HCT116 (cell line): ENCODE data around the gene TCF7L2. TPM values are rescaled to one million over a fixed set of nuclear protein-coding genes. Genes with fewer than 3 reads are reported as not detected.
A peak's percentile ranks its signal among the peaks of the same experiment; 100 is the strongest.

ENCODE experiments used
- ATAC-seq: fragments of 200-7000 bp; cut with Tn5 transposase; 2 replicates; pipeline ENCODE4 v1.9.1; 2020; ENCODE audit warnings: mild to moderate bottlenecking, moderate library complexity
- BruUV-seq: library from RNA; stranded (reverse); fragments of 400-500 nt; replicated peaks from 2 replicates; lab custom pipeline; 2021; lab: Mats Ljungman, UMichigan
- CTCF ChIA-PET: fragments of 300-600 bp; sonication (Branson Sonifier 250); formaldehyde crosslinking; loops from one replicate; lab custom pipeline; 2021; ENCODE audit warnings: antibody characterized with exemption; lab: Charles Lee
- POLR2A ChIA-PET: fragments of 300-600, 350-600 bp; sonication (Branson Sonifier 250); formaldehyde crosslinking; loops from one replicate; lab custom pipeline; 2021; ENCODE audit warnings: antibody characterized with exemption; lab: Charles Lee
- RAD21 ChIA-PET, 2 experiments: fragments of 300-600 bp; sonication (Branson Sonifier 250); formaldehyde crosslinking; loops; one replicate each; lab custom pipeline; 2023; ENCODE audit warnings: low total read pairs in 2 of 2; ENCODE audit not compliant: uncharacterized antibody in 2 of 2, unreplicated experiment in 2 of 2, low non-redundant PET in 1 of 2; lab: Charles Lee
- DNase-seq: peaks from one replicate; pipeline ENCODE4 v3.0.0-alpha.2; 2010; ENCODE audit warnings: low read depth, low spot score
- H2AFZ ChIP-seq: fragments of 200-600 bp; shearing (Covaris generic), sonication (generic); 2 replicates; pipeline ENCODE4 v1.6.1; 2017; ENCODE audit warnings: low read depth, mixed run types, mixed read lengths, antibody characterized with exemption, low read length; ENCODE audit not compliant: poor library complexity, severe bottlenecking
- H3K27ac ChIP-seq: 2 replicates; pipeline ENCODE4 v1.5.1; 2012; ENCODE audit warnings: low read depth, low read length
- H3K27me3 ChIP-seq: fragments of 200-600 bp; sonication (generic); 2 replicates; pipeline ENCODE4 v1.6.1; 2016; ENCODE audit warnings: mixed run types, low read length, mixed read lengths; ENCODE audit not compliant: insufficient read depth
- H3K36me3 ChIP-seq, 2 experiments: fragments of 200-500 bp in 1 of 2; fragments of 200-600 bp in 1 of 2; sonication (Bioruptor generic) in 1 of 2; sonication (generic) in 1 of 2; 2 replicates each; pipeline versions ENCODE4 v1.5.1 to v1.6.1; 2014 to 2016; ENCODE audit warnings: low read length in 2 of 2, inconsistent platforms in 1 of 2, mixed read lengths in 1 of 2, mixed run types in 1 of 2; ENCODE audit not compliant: insufficient read depth in 2 of 2, control insufficient read depth in 1 of 2
- H3K4me1 ChIP-seq, 2 experiments: fragments of 200-600 bp in 1 of 2; sonication (generic) in 1 of 2; 2 replicates each; pipeline versions ENCODE4 v1.5.1 to v1.6.1; 2012 to 2017; ENCODE audit warnings: low read length in 2 of 2, inconsistent platforms in 1 of 2, mild to moderate bottlenecking in 1 of 2, mixed read lengths in 1 of 2, mixed run types in 1 of 2, moderate library complexity in 1 of 2; ENCODE audit not compliant: insufficient read depth in 2 of 2, control insufficient read depth in 1 of 2
- H3K4me2 ChIP-seq: fragments of 200-600 bp; sonication (generic); 2 replicates; pipeline ENCODE4 v1.6.1; 2017; ENCODE audit warnings: mixed run types, low read length, mixed read lengths
- H3K4me3 ChIP-seq, 2 experiments: fragments of 200-600 bp in 1 of 2; sonication (generic) in 1 of 2; replicated peaks in 1 of 2; 2 replicates each; pipeline ENCODE4 v1.5.1; 2011 to 2016; ENCODE audit warnings: low read length in 2 of 2, control low read depth in 1 of 2, low read depth in 1 of 2, mild to moderate bottlenecking in 1 of 2, mixed read lengths in 1 of 2, mixed run types in 1 of 2
- H3K79me2 ChIP-seq: fragments of 200-600 bp; sonication (generic); 2 replicates; pipeline ENCODE4 v1.6.1; 2017; ENCODE audit warnings: mild to moderate bottlenecking, mixed run types, low read length, moderate library complexity, mixed read lengths; ENCODE audit not compliant: insufficient read depth
- H3K9ac ChIP-seq: fragments of 200-600 bp; sonication (generic); 2 replicates; pipeline ENCODE4 v1.6.1; 2016; ENCODE audit warnings: low read length, mixed read lengths
- H3K9me2 ChIP-seq: fragments of 200-600 bp; sonication (generic), shearing (Covaris generic); 2 replicates; pipeline ENCODE4 v1.6.1; 2017; ENCODE audit warnings: mixed run types, mild to moderate bottlenecking, moderate library complexity; ENCODE audit not compliant: insufficient read depth
- H3K9me3 ChIP-seq, 2 experiments: fragments of 200-500 bp in 1 of 2; fragments of 200-600 bp in 1 of 2; sonication (Bioruptor generic) in 1 of 2; sonication (generic) in 1 of 2; 2 replicates each; pipeline ENCODE4 v1.6.1; 2014 to 2017; ENCODE audit warnings: low read length in 2 of 2, mixed read lengths in 2 of 2, inconsistent platforms in 1 of 2, low read depth in 1 of 2, mild to moderate bottlenecking in 1 of 2, mixed run types in 1 of 2, moderate library complexity in 1 of 2; ENCODE audit not compliant: control insufficient read depth in 1 of 2, insufficient read depth in 1 of 2
- H4K20me1 ChIP-seq: fragments of 200-600 bp; sonication (generic), shearing (Covaris generic); 2 replicates; pipeline ENCODE4 v1.6.1; 2017; ENCODE audit warnings: mixed run types, mild to moderate bottlenecking, moderate library complexity; ENCODE audit not compliant: insufficient read depth
- ATF3 ChIP-seq: IDR thresholded peaks from 2 replicates; pipeline ENCODE4 v1.6.1; 2012
- CBX3 ChIP-seq: IDR thresholded peaks from 2 replicates; pipeline ENCODE4 v1.6.1; 2012; ENCODE audit warnings: low read depth
- ELF1 ChIP-seq: IDR thresholded peaks from 2 replicates; pipeline ENCODE4 v1.6.1; 2012; ENCODE audit warnings: low read depth, borderline replicate concordance
- FOSL1 ChIP-seq: IDR thresholded peaks from 2 replicates; pipeline ENCODE4 v1.6.1; 2012; ENCODE audit warnings: low read depth
- MAX ChIP-seq: IDR thresholded peaks from 2 replicates; pipeline ENCODE4 v1.6.1; 2012
- POLR2AphosphoS5 ChIP-seq: IDR thresholded peaks from 2 replicates; pipeline ENCODE4 v1.6.1; 2011; ENCODE audit warnings: mild to moderate bottlenecking, low read depth, low read length, moderate library complexity
- SIN3A ChIP-seq: IDR thresholded peaks from 2 replicates; pipeline ENCODE4 v1.6.1; 2012; ENCODE audit warnings: low read depth
- SP1 ChIP-seq: IDR thresholded peaks from 2 replicates; pipeline ENCODE4 v1.6.1; 2012; ENCODE audit warnings: low read depth
- YY1 ChIP-seq: IDR thresholded peaks from 2 replicates; pipeline ENCODE4 v1.6.1; 2011; ENCODE audit warnings: low read length, low read depth, moderate library complexity, mild to moderate bottlenecking; ENCODE audit not compliant: insufficient replicate concordance; ENCODE audit errors: extremely low read depth
- ZFX ChIP-seq: fragments of 450-650 bp; IDR thresholded peaks from 2 replicates; pipeline ENCODE4 v1.6.1; 2017
- intact Hi-C: fragments of 100-400 bp; cut with micrococcal nuclease; formaldehyde crosslinking; loops from 2 replicates; pipeline ENCODE4 v1.10.0; 2022
- total RNA-seq: library from RNA; stranded (reverse); gene quantifications from one replicate; pipeline ENCODE4 v1.2.1, GENCODE V29; 2021; ENCODE audit not compliant: unreplicated experiment

TCF7L2 gene
- total RNA-seq, 1 experiment from 2014 or later, result 164 TPM

- TF ChIP-seq ATF3 (no peak), SIN3A (no peak), FOSL1 (no peak), CBX3 (no peak)
Measured at GRCh38 chr10:112959207-112959838, 9.3 kb downstream of the TCF7L2 start (continued).

- POLR2A ChIA-PET, result no interaction called here
- Histone ChIP-seq H3K9ac (no peak overlapping the region; the same call in 1 of the 2 replicates), H3K27ac (peak overlapping the region; percentile 100), H3K9me3 (no peaks in the 10 kb centered on the region), H3K4me2 (peak overlapping the region; percentile 83), H4K20me1 (peaks cover 13% of the 10 kb centered on the region), H3K27me3 (no peaks in the 10 kb centered on the region), H3K79me2 (peaks cover 100% of the 10 kb centered on the region), H2AFZ (no peak overlapping the region), H3K36me3 (peaks cover 23 to 64% of the 10 kb centered on the region in 2 experiments), H3K9me2 (no peaks in the 10 kb centered on the region), H3K4me1 (peaks cover 98 to 99% of the 10 kb centered on the region in 2 experiments), H3K4me3 (no peak overlapping the region)
- CTCF ChIA-PET, result interaction anchor here (1.1 kb wide), 1 partner anchor 279 kb away, joined by 3 read pairs; no protein-coding TSS in a partner anchor
- RAD21 ChIA-PET, result interaction anchor here in 1 of 2 experiments (0.6 to 1.0 kb wide), 2 partner anchors 128 to 148 kb away, joined by 3 to 4 read pairs; no protein-coding TSS in a partner anchor
- intact Hi-C loops, result no loop called here
- ATAC-seq (no peak), DNase-seq (no peak)
- TF ChIP-seq FOSL1, result no peak
- no peak for TF ChIP-seq YY1
- TF ChIP-seq ZFX, result no peak
- no peak for TF ChIP-seq SP1
- TF ChIP-seq ELF1, result no peak
- TF ChIP-seq CBX3, result no peak
- TF ChIP-seq POLR2AphosphoS5, result peak; percentile 11; the same call in 1 of the 2 replicates
- no peak for TF ChIP-seq MAX
- BruUV-seq, result no TSS peak
Measured at GRCh38 chr10:112960151-112960681, 10.2 kb downstream of the TCF7L2 start.
